ENCODE measurements around the gene ESYT2.
"Not testable (repeated sequence)": the region's sequence is repeated elsewhere in the genome, so short reads cannot be mapped to it uniquely, and the experiment has no call there.

ESYT2 gene

DNA sequence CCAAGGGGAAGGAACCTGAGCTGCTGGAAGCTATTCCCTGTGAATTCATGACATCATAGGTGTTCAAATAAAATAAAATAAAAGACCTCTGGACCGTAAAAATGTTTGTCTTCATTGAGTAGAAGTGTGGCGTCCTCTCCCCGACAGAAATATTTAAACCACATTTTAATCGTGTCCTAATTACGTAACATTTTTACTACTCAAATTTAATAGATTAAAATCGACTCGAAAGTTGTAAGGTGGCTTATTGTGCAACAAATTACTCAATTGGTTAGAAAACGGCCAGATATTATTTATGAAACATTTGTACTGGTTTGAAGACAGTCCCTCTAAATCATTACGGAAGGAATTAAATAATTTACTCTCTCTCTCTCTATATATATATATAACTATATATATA, 109.2 kb downstream of the ESYT2 start:
- no peak for DNase-seq

- no peak for DNase-seq
Measured at GRCh38 chr7:158716802-158717201, 112.5 kb downstream of the ESYT2 start.

DNA sequence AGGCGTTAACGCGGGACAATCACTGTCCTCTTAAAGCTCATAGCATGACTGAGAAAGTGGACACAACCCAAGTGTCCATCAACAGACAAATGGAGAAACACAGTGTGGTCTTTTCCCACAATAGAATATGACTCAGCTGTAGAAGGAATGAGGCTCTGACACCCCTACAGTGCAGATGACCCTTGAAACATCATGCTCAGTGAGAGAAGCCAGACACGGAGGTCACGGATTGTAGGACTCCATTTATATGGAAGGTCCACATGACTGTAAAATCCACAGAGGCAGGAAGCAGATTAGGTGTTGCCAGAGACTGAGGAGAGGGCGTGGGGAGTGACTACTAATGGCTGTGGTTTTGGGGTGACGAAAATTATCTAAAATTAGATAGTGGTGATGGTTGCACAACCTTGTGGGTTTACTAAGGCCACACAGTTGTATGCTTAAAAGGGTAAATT, 118.6 kb downstream of the ESYT2 start:
- DNase-seq: no peak

DNA sequence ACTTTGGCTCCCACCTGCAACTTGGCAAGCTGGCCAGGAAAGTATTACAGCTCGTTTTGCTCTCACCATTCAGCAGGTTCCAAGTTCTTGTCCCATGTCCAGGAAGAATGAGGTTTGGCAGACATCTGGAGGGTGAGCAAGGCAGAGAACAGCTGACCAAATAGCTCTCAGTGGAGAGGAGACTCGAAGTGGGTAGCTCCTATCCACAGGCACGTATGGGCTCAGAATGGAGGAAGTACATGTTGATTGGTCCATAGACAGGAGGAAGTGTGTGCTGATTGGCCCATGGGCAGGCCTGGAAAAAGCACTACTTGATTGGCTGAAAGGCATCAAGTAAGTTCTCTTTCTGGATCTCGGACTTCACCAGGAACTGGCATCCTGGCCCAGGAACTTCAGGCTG, 121.7 kb downstream of the ESYT2 start:
- DNase-seq: no peak

DNA sequence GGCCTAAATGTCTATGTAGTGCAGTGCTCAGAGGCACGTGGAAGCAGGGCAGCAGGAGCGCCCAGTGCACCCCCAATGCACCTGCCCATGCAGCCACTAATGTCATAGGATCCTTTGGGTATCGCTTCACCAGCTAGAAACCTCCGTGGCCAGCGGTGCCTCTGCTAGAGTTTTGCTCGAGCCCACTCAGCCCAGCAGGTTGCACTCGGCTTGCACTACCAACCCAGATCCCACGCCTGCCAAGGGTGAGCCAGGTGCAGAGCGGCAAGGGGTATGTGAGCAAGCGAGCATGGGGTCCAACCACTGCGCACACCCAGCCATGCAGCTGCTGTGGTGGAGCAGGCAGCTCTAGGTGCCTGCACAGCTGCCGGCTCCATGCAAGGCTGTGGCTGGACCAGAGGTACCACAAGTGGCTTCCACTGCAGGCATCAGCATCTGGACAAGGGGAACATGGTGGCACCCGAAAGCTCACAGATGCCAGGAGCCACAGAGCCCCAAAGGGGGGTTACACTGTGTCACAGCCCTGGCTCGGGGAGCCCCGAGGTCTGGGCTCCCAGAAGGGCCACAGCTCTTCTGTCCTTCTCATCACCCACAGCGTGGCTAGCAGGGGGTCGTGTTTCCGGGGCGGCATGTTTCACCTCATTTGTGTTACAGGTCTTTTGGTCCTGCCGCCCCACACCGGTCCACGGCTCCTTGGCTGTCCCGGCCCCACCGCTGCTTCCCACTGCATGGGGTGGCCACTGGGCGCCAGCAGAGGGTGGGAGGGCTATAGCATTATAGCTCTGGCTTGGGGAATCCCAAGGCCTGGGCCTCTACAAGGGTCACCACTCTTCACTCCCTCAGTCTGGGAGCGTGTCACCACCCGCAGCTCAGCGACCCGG, 122.4 kb downstream of the ESYT2 start:
- no peak for DNase-seq

GRCh38 chr7:158706273-158706704, 123.0 kb downstream of the ESYT2 start:
- DNase-seq: no peak

- DNase-seq: peak in 1 of 2 experiments; percentile 63
Measured at GRCh38 chr7:158705234-158705850, 124.0 kb downstream of the ESYT2 start.

GRCh38 chr7:158704524-158705233, 124.6 kb downstream of the ESYT2 start, which contains the start of gene NCAPG2:
Gene NCAPG2, minus strand, starts transcription at chr7:158704804. Its CDS starts 2,905 bp downstream, at chr7:158701899.
- peak; percentile 96 to 99 for DNase-seq

- not testable (repeated sequence) for DNase-seq
Measured at GRCh38 chr7:158703679-158704523, 125.4 kb downstream of the ESYT2 start.

GRCh38 chr7:158702944-158703343, 126.4 kb downstream of the ESYT2 start:
- DNase-seq: no peak

- no peak for DNase-seq
Measured at GRCh38 chr7:158702196-158702595, 127.1 kb downstream of the ESYT2 start.

GRCh38 chr7:158700008-158700407, 129.3 kb downstream of the ESYT2 start:
- no peak for DNase-seq

GRCh38 chr7:158699341-158699740, 130.0 kb downstream of the ESYT2 start:
- DNase-seq: no peak

DNA sequence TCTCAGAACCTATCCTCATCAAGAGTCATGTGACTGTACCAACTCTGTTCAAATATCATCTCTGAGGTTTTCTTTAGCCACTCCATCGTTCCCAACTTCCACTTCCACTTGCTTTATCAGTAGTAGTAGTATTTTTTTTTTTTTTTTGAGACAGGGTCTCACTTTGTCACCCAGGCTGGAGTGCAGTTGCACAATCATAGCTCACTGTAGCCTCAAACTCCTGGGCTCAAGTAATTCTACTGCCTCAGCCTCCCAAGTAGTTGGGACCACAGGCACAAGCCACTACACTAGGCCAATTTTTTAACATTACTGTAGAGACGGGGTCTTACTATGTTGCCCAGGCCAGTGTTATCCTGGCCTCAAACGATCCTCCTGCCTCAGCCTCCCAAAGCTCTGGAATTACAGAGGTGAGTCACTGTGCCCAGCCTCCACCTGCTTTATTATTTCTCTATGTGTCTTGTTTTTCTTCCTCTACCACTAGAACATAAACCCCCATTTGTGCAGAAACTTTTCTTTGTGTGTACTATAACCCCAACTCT, 130.6 kb downstream of the ESYT2 start:
- no peak for DNase-seq

DNA sequence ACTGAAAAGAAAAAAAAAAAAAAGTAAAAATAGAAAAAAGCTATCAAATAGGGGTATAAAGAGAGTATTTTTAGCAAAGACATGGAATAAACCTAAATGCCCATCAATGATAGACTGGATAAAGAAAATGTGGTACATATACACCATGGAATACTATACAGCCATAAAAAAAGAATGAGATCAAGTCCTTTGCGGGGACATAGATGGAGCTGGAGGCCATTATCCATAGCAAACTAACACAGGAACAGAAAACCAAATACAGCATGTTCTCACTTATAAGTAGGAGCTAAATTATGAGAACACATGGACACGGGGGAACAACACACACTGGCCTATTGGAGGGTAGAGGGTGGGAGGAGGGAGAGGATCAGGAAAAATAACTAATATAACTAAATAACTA, 131.7 kb downstream of the ESYT2 start:
- DNase-seq: not testable (repeated sequence)

DNA sequence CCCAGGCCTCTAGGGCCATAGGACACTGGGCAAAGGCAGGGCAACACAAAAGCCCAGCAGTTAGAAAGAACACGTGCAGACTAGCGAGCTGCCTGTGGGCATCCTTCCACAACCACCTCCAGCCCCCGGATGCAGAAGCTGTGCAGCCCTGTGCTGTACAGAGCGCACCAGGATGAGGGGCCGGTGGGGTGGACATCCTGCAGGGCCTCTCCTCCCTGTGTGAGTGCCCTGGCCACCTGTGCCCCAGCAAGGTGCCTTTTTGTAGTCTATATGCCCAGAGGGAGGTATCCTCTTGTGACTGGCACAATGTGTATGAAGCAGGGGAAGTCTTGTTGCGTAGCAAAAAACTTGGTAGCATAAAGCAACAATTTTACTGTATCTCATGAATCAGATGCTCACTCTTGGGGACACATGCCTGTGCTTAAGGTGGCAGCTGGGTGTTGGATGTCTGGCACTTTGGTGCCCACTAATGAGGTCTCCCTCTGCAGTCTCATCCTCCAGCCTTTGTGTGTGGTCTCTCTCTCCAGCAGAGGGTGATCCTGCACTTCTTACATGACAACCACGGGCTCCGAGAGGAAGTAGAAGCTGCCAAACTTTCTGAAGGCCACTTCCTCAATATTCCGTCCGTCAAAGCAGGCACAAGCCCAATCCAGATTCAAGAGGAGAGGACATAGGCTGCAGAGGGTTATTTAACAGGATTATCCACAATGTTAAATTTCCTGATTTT, 133.4 kb downstream of the ESYT2 start:
- peak in 1 of 2 experiments; percentile 16 for DNase-seq

- DNase-seq: no peak
Measured at GRCh38 chr7:158695056-158695455, 134.3 kb downstream of the ESYT2 start.

DNA sequence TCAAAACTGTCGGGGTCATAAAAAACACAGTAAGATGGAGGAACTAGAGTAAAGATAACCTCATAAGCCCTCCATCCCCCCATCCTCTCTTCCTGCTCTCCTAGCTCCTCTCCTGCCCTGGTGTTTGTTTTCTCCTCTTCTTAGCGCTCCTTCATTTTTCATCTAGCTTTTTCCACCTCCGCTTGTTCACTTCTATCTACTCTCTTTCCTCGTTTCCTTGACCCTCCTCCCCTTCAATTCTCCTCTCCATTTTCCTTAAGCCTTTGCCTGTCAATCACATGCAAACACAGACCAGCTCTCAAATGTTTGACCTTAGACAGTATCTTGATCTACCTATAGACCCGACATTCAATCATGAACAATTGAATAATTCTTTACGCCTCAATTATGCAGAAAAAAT, 134.7 kb downstream of the ESYT2 start:
- no peak for DNase-seq

DNA sequence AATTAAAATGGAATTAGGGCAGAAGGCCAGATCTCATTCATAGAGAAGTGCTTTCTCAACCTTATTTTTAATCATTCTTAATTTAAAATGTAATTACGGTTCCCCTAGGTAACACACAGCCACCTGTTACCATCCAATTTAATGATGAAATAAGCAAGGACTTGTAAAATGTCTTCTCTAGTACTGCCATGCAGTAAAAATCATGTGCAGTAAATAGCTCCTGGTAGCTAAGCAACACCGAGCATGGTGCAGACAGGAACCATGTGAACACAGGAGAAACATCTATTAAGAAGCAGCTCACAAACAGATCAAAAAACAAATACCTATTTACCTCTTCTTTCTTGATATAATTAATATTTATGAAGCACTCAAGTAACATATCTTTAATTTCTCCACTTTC, 139.8 kb downstream of the ESYT2 start:
- DNase-seq: no peak

GRCh38 chr7:158687406-158687805, 141.9 kb downstream of the ESYT2 start:
- no peak for DNase-seq

DNA sequence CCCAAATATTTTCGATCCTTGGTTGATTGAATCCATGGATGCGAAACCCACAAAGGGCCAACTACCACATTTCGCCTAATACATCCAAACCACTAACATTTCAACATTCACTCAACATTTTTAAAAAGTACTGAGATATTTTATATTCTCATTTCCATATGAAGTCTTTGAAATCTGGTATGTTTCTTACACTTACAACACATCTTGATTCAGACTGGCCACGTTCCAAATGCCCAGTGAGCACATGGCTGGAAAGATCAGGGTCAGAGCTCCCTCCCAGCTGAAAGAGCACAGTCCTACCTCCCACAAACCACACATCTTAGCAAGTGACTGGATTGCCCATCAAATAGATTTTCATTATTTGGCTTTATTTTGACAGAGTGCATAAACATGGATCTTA, 143.6 kb downstream of the ESYT2 start:
- DNase-seq: no peak

Measured in NCI-H1930 (cell line).